LNCAP (cell line): ENCODE results near the gene RNF187.

Experiments
- CTCF ChIP-seq: fragments of 450-650 bp; IDR thresholded peaks from 2 replicates; pipeline ENCODE4 v1.5.1; 2017; ENCODE audit warnings: mild to moderate bottlenecking

The RNF187 gene

GRCh38 chr1:228455715-228456114 is 31.5 kb upstream of the RNF187 start:
- no peak; the same call in 1 of the 2 replicates for TF ChIP-seq CTCF

GRCh38 chr1:228456252-228457016 is 30.7 kb upstream of the RNF187 start:
- TF ChIP-seq CTCF = no peak

GRCh38 chr1:228457017-228457395 is 30.2 kb upstream of the RNF187 start:
- TF ChIP-seq CTCF = no peak

- TF ChIP-seq CTCF = peak; percentile 36; the same call in 1 of the 2 replicates
Observed at GRCh38 chr1:228457396-228458176, 29.6 kb upstream of the RNF187 start.

- peak; percentile 74 for TF ChIP-seq CTCF
Observed at GRCh38 chr1:228459091-228459993, 27.8 kb upstream of the RNF187 start.

GRCh38 chr1:228460821-228461220 is 26.4 kb upstream of the RNF187 start:
- TF ChIP-seq CTCF = no peak

GRCh38 chr1:228462560-228462959 is 24.6 kb upstream of the RNF187 start:
- TF ChIP-seq CTCF = no peak
